CD14-positive monocyte (primary cell): ENCODE data around the gene TCHP. TPM values are rescaled to one million over a fixed set of nuclear protein-coding genes. Genes with fewer than 3 reads are reported as not detected.

ENCODE experiments used
- DNase-seq, 3 donors: peaks; one replicate each; pipeline ENCODE4 v3.0.0-alpha.2; 2011 to 2022
- H2AFZ ChIP-seq: 2 replicates; pipeline ENCODE4 v1.6.0; 2012; ENCODE audit warnings: mild to moderate bottlenecking, low read depth, low read length, inconsistent platforms; ENCODE audit not compliant: insufficient read depth, poor library complexity, severe bottlenecking
- H3K27ac ChIP-seq, 2 donors: 1 replicate in 1 of 2; 2 replicates in 1 of 2; pipeline ENCODE4 v1.5.1; 2012 to 2013; ENCODE audit warnings: low read length in 2 of 2, control low read depth in 1 of 2, inconsistent platforms in 1 of 2, low read depth in 1 of 2, mild to moderate bottlenecking in 1 of 2
- H3K27me3 ChIP-seq, 2 donors: one replicate each; pipeline versions ENCODE4 v1.6.0 to v1.6.1; 2011 to 2013; ENCODE audit warnings: low read length in 2 of 2; ENCODE audit not compliant: control insufficient read depth in 2 of 2, insufficient read depth in 2 of 2
- H3K36me3 ChIP-seq, 2 donors: replicated peaks in 1 of 2; 1 replicate in 1 of 2; 2 replicates in 1 of 2; pipeline versions ENCODE4 v1.5.1 to v1.6.1; 2012 to 2013; ENCODE audit warnings: low read length in 2 of 2, control low read depth in 1 of 2, inconsistent platforms in 1 of 2, mild to moderate bottlenecking in 1 of 2; ENCODE audit not compliant: insufficient read depth in 2 of 2, control insufficient read depth in 1 of 2
- H3K4me1 ChIP-seq, 2 donors: 1 replicate in 1 of 2; 2 replicates in 1 of 2; pipeline versions ENCODE4 v1.5.1 to v1.6.1; 2012 to 2013; ENCODE audit warnings: low read length in 2 of 2, control low read depth in 1 of 2, inconsistent platforms in 1 of 2, mild to moderate bottlenecking in 1 of 2, moderate library complexity in 1 of 2; ENCODE audit not compliant: insufficient read depth in 2 of 2, control insufficient read depth in 1 of 2
- H3K4me2 ChIP-seq: replicated peaks from 2 replicates; pipeline ENCODE3; 2012; ENCODE audit warnings: low read length, moderate library complexity, mild to moderate bottlenecking; ENCODE audit not compliant: poor library complexity, severe bottlenecking; ENCODE audit errors: extremely low read depth
- H3K4me3 ChIP-seq, 3 experiments: fragments of 200-600 bp in 1 of 3; sonication (generic) in 1 of 3; replicated peaks in 1 of 3; 1 replicate in 2 of 3; 2 replicates in 1 of 3; pipeline ENCODE4 v1.5.1; 2011 to 2013; ENCODE audit warnings: low read length in 3 of 3, mild to moderate bottlenecking in 3 of 3, control low read depth in 2 of 3, low read depth in 2 of 3, inconsistent platforms in 1 of 3, moderate library complexity in 1 of 3
- H3K79me2 ChIP-seq: 2 replicates; pipeline ENCODE4 v1.6.0; 2012; ENCODE audit warnings: mild to moderate bottlenecking, control low read depth, inconsistent platforms, low read length, moderate library complexity; ENCODE audit not compliant: insufficient read depth
- H3K9ac ChIP-seq: 2 replicates; pipeline ENCODE4 v1.6.0; 2017; ENCODE audit warnings: low read length, mild to moderate bottlenecking; ENCODE audit not compliant: insufficient read depth, poor library complexity, severe bottlenecking
- H3K9me3 ChIP-seq, 2 donors: replicated peaks in 1 of 2; 1 replicate in 1 of 2; 2 replicates in 1 of 2; pipeline versions ENCODE4 v1.5.1 to v1.6.1; 2012 to 2013; ENCODE audit warnings: low read length in 2 of 2, control low read depth in 1 of 2; ENCODE audit not compliant: control insufficient read depth in 1 of 2, insufficient read depth in 1 of 2
- H4K20me1 ChIP-seq: 2 replicates; pipeline ENCODE4 v1.6.0; 2012; ENCODE audit warnings: mild to moderate bottlenecking, low read length, control low read depth, moderate library complexity; ENCODE audit not compliant: insufficient read depth
- H3K27ac Mint-ChIP-seq, 7 donors: one replicate each; pipeline ENCODE4 v1.8.0; 2020; ENCODE audit warnings: mild to moderate bottlenecking in 7 of 7, mixed read lengths in 7 of 7, moderate library complexity in 6 of 7, inconsistent platforms in 2 of 7
- H3K27me3 Mint-ChIP-seq, 3 donors: one replicate each; pipeline ENCODE4 v1.8.0; 2021 to 2022; ENCODE audit warnings: low read depth in 3 of 3, mild to moderate bottlenecking in 3 of 3, mixed read lengths in 3 of 3, moderate library complexity in 3 of 3, inconsistent platforms in 1 of 3
- H3K36me3 Mint-ChIP-seq, 2 donors: one replicate each; pipeline ENCODE4 v1.8.0; 2020; ENCODE audit warnings: mixed read lengths in 2 of 2, inconsistent platforms in 1 of 2, mild to moderate bottlenecking in 1 of 2
- H3K4me1 Mint-ChIP-seq: one replicate; pipeline ENCODE4 v1.8.0; 2020; ENCODE audit warnings: mild to moderate bottlenecking, mixed read lengths
- H3K4me3 Mint-ChIP-seq, 2 donors: one replicate each; pipeline ENCODE4 v1.8.0; 2020; ENCODE audit warnings: mild to moderate bottlenecking in 2 of 2, mixed read lengths in 2 of 2, moderate library complexity in 1 of 2
- H3K9me3 Mint-ChIP-seq, 7 donors: one replicate each; pipeline ENCODE4 v1.8.0; 2020 to 2022; ENCODE audit warnings: mixed read lengths in 7 of 7, mild to moderate bottlenecking in 6 of 7, moderate library complexity in 6 of 7, inconsistent platforms in 2 of 7
- WGBS: methylation state at CpG from one replicate; pipeline ENCODE4 v1.1.5; 2013; ENCODE audit warnings: missing lambda C conversion rate; ENCODE audit not compliant: insufficient coverage; 5-methylcytosine and 5-hydroxymethylcytosine counted together
- intact Hi-C, 2 donors: fragments of 100-400 bp; cut with micrococcal nuclease; formaldehyde crosslinking; loops; one replicate each; pipeline versions ENCODE4 v1.15.0 to v1.15.1; 2023
- polyA plus RNA-seq, 3 donors: library from polyadenylated mRNA; depleted of rRNA in 1 of 3; unstranded in 2 of 3; stranded (reverse) in 1 of 3; fragments of 300-500 nt in 2 of 3; fragments of >200 nt in 1 of 3; fragmentation: Illumina TruSeq in 2 of 3; gene quantifications; 1 replicate in 2 of 3; 2 replicates in 1 of 3; pipeline ENCODE4 v1.2.3, GENCODE V29; 2012 to 2021
- TF ChIP-seq, protein P1 (sequence below): fragments of 200-600 bp; IDR thresholded peaks from one replicate; pipeline ENCODE4 v1.8.0; 2022; ENCODE audit warnings: antibody characterized with exemption, mild to moderate bottlenecking

TCHP gene
- polyA plus RNA-seq, 3 donors, result 2.6 to 24.5 (median 7.3) TPM

GRCh38 chr12:109858764-109859163 is 41.3 kb upstream of the TCHP start:
- H3K27me3 ChIP-seq, result no peaks in the 10 kb centered on the region
- 100% methylated on average over 2 of the region's 5 CpGs for WGBS
- peaks cover 10% of the 10 kb centered on the region for H3K79me2 ChIP-seq
- no peak overlapping the region for H3K4me2 ChIP-seq
- no peak overlapping the region for H3K9ac ChIP-seq
- no peak overlapping the region for H3K4me3 ChIP-seq
- peaks cover 5% of the 10 kb centered on the region for H3K4me1 Mint-ChIP-seq
- H3K27me3 Mint-ChIP-seq, result no peaks in the 10 kb centered on the region
- H3K4me1 ChIP-seq, result peaks cover under 1 to 2% of the 10 kb centered on the region in 2 donors
- H3K9me3 ChIP-seq, result no peaks in the 10 kb centered on the region
- H4K20me1 ChIP-seq, result peaks cover 43% of the 10 kb centered on the region
- no peak overlapping the region for H2AFZ ChIP-seq
- no peak overlapping the region for H3K4me3 Mint-ChIP-seq
- peak overlapping the region in 2 of 7 donors; percentile 30 to 50 for H3K27ac Mint-ChIP-seq
- DNase-seq, result no peak
- peaks cover 68 to 80% of the 10 kb centered on the region in 2 donors for H3K36me3 ChIP-seq
- peaks cover 68 to 85% of the 10 kb centered on the region in 2 donors for H3K36me3 Mint-ChIP-seq
- peaks cover 0 to 1% (median 0%) of the 10 kb centered on the region in 7 donors for H3K9me3 Mint-ChIP-seq
- intact Hi-C loops, result loop anchor here in 1 of 2 donors (10.0 kb wide), 1 partner anchor 46 kb away; the partner anchor contains the start of gene TCHP
- no peak overlapping the region for H3K27ac ChIP-seq
- TF ChIP-seq, protein P1, sequence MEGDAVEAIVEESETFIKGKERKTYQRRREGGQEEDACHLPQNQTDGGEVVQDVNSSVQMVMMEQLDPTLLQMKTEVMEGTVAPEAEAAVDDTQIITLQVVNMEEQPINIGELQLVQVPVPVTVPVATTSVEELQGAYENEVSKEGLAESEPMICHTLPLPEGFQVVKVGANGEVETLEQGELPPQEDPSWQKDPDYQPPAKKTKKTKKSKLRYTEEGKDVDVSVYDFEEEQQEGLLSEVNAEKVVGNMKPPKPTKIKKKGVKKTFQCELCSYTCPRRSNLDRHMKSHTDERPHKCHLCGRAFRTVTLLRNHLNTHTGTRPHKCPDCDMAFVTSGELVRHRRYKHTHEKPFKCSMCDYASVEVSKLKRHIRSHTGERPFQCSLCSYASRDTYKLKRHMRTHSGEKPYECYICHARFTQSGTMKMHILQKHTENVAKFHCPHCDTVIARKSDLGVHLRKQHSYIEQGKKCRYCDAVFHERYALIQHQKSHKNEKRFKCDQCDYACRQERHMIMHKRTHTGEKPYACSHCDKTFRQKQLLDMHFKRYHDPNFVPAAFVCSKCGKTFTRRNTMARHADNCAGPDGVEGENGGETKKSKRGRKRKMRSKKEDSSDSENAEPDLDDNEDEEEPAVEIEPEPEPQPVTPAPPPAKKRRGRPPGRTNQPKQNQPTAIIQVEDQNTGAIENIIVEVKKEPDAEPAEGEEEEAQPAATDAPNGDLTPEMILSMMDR, result no peak

DNA sequence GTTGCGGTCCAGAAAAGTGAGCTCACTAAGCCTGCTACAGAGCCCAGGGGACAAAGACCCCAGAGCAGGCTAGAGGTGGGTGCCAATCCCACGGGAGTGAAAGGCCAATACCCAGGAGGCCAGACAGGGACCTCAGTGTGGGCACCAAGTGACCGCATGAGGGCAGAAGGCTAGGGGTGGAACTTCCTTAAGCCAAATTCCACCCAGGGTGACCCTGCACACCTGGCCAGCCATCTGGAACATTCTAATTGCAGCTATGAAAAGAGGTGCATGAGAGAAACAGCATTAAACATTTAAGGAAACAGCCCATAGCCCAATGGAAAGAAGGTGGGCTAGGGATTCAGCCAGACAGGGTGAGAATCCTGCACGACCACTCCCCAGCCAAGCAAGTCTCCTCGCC is 39.1 kb upstream of the TCHP start:
- Histone ChIP-seq H3K36me3 (peaks cover 47 to 60% of the 10 kb centered on the region in 2 donors), H3K4me1 (peaks cover 17 to 18% of the 10 kb centered on the region in 2 donors), H3K4me2 (no peak overlapping the region), H2AFZ (no peak overlapping the region), H3K27me3 (no peaks in the 10 kb centered on the region), H3K4me3 (no peak overlapping the region), H3K27ac (no peak overlapping the region), H3K9ac (no peak overlapping the region), H4K20me1 (peaks cover 64% of the 10 kb centered on the region), H3K9me3 (no peaks in the 10 kb centered on the region), H3K79me2 (peaks cover 31% of the 10 kb centered on the region)
- intact Hi-C loops, result no loop called here
- H3K27ac Mint-ChIP-seq, result no peak overlapping the region
- H3K4me1 Mint-ChIP-seq, result peaks cover 20% of the 10 kb centered on the region
- no peak overlapping the region for H3K4me3 Mint-ChIP-seq
- H3K36me3 Mint-ChIP-seq, result peaks cover 52 to 76% of the 10 kb centered on the region in 2 donors
- DNase-seq, result no peak
- TF ChIP-seq, protein P1, result no peak
- no peaks in the 10 kb centered on the region for H3K27me3 Mint-ChIP-seq
- 100% methylated on average over 2 of the region's 5 CpGs for WGBS
- no peaks in the 10 kb centered on the region for H3K9me3 Mint-ChIP-seq
